Epithelial cell of esophagus (primary cell): ENCODE results near the gene OR4P4.

ENCODE experiments used
- DNase-seq: peaks from one replicate; pipeline ENCODE4 v3.0.0; 2010; ENCODE audit warnings: low read depth
- H3K4me3 ChIP-seq: 2 replicates; pipeline ENCODE4 v1.5.1; 2011; ENCODE audit warnings: mild to moderate bottlenecking, low read length, control low read depth
- CTCF ChIP-seq: IDR thresholded peaks from 2 replicates; pipeline ENCODE4 v1.5.1; 2011; ENCODE audit warnings: low read depth, mild to moderate bottlenecking, low read length, control low read depth, inconsistent platforms; ENCODE audit not compliant: insufficient read depth; ENCODE audit errors: missing control alignments

The OR4P4 gene

GRCh38 chr11:55658608-55659007 lies 23.7 kb downstream of the OR4P4 start:
- TF ChIP-seq CTCF = no peak
- no peak overlapping the region for H3K4me3 ChIP-seq
- DNase-seq = no peak

- no peak for DNase-seq
- TF ChIP-seq CTCF = no peak
- no peak within 1 kb of the TSS for H3K4me3 ChIP-seq
These were observed 27.0 kb downstream of the OR4P4 start, which contains the start of gene OR4C6 for GRCh38 chr11:55661901-55662300. OR4C6 (plus strand) TSS chr11:55662201; CDS start chr11:55665167, 2,966 bp downstream.

GRCh38 chr11:55669376-55669775 lies 34.5 kb downstream of the OR4P4 start:
- H3K4me3 ChIP-seq = no peak overlapping the region
- no peak for TF ChIP-seq CTCF
- DNase-seq = no peak

- no peak for TF ChIP-seq CTCF
- H3K4me3 ChIP-seq = no peak overlapping the region
- DNase-seq = no peak
These were observed 38.9 kb downstream of the OR4P4 start for GRCh38 chr11:55673860-55674259.
